SK-N-DZ (cell line): ENCODE results near the gene TRAPPC2.
"Not testable (repeated sequence)": the region's sequence is repeated elsewhere in the genome, so short reads cannot be mapped to it uniquely, and the experiment has no call there.

Experiments
- DNase-seq: peaks from one replicate; pipeline ENCODE4 v3.0.0-alpha.2; 2015; ENCODE audit warnings: low spot score

The TRAPPC2 gene

DNA sequence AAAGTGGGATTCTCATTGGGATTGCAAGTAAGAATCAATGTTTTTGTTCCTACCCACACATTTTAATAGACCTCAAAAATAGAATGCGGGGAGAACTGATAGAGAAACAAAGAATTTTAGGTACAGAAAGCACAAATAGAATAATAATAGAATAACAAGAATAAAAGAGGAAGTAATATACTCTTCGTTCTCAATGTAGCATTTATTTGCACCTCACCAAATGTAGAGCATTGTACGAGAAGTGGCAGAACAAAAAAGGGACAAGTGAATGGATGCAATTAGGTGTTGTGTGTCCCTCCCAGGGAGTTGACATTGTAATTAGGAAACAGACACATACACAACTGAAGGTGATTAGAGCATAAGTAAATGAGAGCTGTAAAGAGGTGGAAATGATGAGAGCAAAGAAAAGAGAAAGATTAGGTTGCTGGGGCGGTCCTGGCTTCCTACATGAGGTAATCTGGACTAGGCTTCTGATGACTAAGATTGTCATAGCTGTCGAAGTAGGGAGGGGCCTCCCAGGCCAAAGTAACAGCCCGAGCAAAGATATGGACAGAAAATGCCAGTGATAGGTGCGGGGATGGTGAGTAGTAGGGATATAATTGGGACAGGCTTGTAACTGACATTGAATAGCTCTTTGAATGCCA is 35.1 kb downstream of the TRAPPC2 start:
- DNase-seq: no peak

DNA sequence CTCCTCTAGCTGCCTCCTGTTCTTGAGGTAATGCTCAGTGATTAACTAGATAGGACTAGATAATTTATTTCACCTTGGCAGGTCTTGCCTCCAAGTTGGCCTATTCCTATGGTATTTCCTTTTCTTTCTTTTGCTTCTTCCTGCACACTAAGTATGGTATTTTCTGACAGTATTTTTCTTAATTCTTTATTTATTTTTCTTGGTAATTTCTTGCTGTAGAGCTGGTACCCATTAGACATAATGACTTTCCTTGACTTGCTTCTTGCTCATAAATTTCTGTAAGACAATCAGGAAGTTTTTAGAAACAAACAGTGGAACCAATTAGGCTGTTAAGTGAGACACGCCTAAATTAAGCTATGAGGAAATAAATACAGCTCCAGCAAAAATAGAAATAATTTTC is 36.0 kb downstream of the TRAPPC2 start:
- no peak for DNase-seq

DNA sequence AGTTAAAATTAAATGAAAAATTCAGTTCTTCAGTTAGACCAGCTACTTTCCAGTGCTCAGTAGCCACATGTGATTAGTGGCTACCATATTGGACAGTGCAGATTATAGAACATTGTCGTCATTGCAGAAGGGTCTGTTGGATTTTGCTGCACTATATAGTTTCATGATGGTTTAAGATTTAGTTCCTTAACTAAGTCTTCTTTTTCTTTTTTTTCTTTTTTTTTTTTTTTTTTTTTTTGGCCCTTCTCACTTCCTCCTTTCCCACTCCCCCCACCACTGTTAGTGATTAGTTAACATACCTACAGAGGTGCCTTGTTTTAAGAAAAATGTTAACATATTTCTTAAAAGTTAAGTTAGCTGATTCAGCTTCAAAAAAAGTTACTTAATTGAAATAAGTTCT is 36.4 kb downstream of the TRAPPC2 start:
- no peak for DNase-seq

DNA sequence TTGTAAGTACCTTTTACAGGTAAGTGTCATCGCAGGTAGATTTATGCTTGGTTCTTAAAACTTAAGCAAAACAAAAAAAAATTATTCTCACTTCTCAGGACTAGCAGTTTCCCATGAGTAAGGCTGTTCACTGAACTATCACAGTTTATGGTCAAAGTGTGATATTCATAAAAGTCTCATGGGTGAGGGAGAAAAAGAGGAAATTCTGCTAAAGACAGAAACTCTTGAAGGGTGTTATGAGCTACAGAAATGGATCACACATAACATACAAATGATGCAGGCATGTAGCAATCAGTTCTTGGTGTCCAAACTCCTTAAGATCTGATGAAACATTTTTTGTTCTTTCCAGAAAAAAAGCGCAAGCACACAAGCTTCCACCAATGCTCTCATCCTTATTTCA is 37.0 kb downstream of the TRAPPC2 start:
- no peak for DNase-seq

DNA sequence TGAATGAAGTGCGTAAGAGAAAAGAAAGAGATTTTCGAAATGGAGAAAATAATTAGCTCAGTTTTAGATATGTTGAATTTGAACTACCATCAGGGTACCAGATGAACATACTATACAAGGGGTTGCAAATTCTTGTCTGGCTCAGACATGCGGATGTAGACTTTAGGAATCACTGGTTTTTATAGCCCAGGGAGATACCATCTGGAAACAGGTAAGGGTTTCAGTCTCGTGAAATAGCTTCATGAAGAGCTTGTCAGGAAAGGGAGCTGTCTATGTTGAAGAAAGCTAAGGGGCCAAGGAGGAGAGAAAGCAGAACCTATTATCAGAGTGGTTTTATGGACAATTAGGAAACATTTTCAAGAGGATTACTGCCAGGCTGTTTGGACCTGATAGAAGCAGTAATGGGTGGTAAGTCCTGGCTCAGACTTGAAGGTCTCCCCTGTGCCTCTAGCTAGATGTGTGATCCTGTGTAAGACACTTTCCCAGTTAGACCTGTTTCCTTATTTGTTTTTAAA is 38.8 kb downstream of the TRAPPC2 start:
- no peak for DNase-seq

DNA sequence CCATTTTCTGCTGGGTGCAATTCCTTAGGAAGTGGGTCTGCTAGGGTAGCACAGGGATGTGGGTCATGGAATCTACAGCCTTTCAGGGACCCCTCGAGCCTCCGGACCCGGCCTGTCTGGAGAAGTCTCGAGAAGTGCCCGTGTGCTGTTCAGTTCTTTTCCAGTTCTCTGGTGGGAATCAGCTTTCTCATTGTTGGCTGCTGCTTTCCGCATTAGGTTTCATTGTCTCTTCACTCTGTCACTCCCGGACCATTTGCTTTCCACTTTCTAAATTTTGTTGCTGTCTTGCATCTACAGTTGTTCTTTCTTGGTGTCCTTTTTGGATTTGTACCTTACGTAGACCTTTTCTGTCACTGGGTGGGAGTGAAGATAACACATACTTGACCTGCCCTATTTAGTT is 39.4 kb downstream of the TRAPPC2 start:
- DNase-seq: no peak

DNA sequence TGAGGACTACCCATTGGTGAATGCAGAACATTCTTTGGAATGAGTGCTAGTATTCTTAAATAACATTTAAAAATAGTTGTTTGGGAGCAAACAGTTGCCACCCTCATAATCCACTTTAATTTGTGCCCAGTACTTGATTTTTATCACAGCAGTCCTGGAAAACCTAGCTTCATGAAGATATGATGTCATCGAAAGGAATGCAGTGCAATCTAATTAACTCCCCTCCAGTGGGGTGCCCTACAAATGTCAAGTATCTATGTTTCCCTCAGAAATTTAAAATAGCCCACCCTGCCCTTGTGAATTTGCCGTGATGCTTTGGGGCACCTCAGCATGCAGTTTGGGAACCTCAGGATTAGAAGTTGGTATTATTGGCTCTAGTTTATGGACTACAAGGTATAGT is 40.1 kb downstream of the TRAPPC2 start:
- no peak for DNase-seq

DNA sequence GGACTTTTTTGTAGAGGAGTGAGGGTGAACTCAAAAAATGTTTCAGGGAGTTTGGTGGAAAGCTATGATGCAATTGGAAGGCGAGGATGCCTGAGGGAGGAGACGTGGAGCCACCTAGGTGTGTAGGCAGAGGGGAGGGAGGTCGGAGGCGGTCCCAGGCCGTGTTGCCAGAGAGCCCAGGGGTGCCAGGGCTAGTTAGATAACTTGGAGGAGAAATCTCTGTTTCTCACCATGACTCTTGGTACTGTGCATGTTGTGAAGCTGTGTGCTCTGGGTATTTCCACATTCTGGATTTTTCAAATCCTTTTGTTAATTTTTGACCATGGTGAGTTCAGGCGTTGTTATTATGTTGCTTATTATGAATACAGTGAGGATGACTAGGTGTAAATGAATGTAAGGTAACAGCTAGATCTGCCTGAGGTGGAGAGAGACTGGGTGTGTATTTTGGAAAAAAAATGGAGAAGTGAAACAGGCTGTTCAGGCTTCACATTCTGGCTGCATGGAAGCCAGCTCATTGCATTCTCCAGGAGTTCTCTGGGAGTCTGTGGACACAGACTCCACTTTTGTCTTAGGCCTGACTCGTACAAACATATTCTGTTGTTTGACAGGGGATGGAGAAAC is 41.0 kb downstream of the TRAPPC2 start:
- DNase-seq: no peak

DNA sequence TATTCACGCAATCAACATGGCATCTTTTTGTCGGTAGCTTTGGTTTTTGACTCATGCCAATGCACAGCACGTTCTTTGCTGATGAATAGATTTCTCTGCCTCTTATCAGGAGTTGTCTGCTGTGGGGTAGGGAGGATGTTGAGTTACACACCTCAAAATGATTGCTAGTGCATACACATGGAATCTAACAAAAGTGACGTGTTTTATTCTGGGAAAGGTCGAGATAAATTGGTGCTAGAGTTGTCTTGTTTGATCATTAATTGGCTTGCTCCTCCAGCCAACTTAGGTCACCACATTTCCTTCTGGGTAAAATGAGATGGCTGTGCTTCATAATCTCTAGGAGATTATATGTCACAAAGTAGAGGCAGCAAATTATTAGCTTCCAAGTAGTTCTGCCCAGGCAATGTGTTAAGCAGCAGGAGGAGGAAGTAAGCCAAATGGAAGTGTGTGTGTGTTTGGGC is 41.6 kb downstream of the TRAPPC2 start:
- no peak for DNase-seq

DNA sequence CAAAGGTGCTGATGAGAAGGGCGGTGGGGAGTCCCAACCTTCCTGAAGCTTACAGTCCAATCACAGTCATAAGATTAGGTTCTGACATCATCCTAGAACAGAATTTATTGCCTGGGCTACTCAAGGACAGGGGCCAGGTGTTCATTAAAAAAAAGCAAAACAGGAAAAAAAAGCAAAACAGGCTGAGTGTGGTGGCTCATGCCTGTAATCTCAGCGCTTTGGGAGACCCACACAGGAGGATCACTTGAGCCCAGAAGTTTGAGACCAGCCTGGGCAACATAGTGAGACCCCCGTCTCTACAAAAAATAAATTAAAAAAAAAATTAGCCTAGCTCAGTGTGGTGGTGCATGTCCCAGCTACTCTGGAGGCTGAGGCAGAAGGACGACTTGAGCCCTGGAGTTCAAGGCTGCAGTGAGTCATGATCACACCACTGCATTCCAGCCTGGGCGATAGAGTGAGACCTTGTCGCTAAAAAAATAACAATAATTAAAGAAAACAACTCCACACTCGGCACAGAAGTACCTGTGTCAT is 42.5 kb downstream of the TRAPPC2 start:
- no peak for DNase-seq

DNA sequence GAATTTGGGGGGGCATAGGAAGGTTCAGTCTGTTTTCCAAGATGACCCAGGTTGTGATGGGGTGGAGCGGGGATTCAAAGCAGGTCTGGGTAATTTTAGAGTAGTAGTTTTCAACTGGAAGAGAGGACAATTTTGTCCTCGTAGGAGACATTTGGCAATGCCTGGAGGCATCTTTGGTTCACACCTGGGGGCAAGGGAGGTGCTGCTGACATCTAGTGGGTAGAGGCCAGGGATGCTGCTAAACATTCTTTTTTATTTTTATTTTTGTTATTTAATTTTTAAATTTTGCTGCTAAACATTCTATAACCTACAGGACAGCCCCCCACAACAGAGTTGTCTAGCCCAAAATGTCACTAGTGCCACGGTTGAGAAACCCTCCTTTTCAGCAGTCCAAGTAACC is 43.6 kb downstream of the TRAPPC2 start:
- DNase-seq: no peak

DNA sequence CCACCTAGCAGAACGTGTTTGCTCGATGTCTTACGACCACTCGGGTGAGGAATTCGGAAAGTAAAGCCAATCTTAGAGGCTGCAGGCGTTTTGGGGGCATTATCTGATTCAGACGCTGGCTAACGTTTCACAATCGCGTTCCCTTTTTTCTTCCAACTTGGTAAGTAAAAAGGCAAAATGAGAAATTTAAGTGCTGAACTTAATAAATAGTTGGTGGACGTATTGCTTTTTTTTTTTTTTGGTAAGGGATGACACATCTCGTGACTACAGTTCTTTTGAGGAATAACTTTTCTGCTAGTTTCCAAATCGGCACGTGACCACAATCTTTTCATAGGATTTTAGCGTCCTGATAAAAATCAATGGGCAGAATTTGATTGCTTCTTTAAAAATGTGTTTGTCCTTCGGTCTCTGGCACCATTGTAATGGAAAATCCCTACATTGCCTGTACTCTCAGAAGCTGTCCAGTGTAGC is 44.6 kb downstream of the TRAPPC2 start:
- DNase-seq: no peak

DNA sequence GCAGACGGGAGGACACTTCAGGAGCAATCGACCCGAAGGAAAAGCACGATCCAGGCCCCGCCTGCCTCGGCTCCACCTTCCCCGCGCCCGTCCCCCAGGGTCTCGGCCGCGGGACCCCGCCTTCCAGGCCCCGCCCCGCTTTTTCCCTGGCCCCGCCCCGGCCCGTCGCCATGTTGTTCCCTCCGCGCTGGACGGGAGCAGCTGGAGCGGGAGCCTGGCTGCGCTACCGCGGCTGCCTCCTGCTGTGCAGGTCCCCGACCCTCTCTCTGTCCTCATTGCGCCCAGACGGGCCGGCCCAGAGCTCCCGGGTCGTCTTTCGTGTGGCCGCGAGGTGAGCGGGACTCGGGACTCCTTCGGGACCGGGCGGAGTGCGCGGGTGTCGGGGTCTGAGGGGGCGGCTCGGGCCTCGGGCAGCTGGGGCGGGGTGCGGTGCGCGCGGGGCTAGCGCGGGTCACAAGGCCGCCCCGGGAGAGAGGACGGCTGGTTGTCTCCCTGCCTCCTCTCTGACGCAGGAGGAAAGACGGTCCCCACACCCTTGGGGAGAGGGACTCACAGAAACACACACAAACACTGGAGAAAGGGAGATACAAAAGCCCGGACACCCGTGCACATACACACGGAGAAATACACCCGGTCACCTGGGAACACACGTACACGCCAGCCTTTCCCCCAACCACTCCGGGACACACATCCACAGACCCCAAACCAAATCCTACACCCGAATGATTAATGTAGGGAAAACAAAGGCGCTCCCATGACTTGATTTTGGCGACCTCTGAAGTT is 45.3 kb downstream of the TRAPPC2 start, which contains the start of gene RAB9A:
Gene RAB9A (plus strand): TSS at position 171 of the 783 bp plus-strand sequence. CDS start 19,619 bp downstream, outside the sequence.
- peak; percentile 71 for DNase-seq

DNA sequence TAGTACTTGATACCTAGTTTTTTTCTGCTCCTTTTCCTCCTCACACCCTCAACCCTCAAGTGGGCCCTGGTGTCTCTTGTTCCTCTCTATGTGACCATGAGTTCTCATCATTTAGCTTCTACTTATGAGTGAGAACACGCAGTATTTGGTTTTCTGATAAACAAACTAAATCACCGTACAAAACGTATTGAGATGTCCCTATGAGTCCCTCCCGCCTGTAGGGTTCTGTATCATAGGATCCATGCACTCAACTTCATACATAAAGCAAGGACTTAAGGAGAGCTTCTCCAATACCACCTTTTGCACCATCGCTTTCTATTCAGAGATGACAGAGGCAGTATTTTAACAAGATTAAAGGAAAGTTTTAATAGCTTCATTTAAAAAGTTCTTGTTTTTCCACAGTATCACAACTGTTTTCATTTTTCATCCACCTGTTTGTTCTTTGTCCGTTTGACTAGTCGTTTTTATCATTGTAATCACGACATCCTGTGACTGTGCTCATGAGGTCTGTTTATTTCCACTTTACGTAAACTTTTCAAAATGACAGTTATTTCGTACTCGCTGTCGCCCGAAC is 45.9 kb downstream of the TRAPPC2 start:
- peak; percentile 6 for DNase-seq

DNA sequence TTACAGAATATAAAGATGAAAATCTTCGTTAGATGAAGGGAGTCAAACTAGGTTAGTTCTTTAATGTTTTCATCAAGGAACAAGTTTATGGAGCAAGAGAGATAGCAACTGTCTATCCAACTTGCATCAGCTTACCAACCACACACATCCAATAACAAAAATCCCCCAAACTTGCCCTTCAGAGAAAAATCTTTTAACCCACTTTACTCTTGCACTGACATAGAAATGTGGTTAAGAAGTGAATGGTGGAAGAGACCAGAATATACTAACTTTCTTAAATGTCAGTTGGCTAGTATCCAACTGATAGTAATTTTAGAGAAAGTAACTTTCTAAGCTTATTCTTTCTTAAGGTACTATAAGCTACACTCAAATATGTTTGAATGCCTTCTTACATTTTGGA is 47.2 kb downstream of the TRAPPC2 start:
- DNase-seq: no peak

DNA sequence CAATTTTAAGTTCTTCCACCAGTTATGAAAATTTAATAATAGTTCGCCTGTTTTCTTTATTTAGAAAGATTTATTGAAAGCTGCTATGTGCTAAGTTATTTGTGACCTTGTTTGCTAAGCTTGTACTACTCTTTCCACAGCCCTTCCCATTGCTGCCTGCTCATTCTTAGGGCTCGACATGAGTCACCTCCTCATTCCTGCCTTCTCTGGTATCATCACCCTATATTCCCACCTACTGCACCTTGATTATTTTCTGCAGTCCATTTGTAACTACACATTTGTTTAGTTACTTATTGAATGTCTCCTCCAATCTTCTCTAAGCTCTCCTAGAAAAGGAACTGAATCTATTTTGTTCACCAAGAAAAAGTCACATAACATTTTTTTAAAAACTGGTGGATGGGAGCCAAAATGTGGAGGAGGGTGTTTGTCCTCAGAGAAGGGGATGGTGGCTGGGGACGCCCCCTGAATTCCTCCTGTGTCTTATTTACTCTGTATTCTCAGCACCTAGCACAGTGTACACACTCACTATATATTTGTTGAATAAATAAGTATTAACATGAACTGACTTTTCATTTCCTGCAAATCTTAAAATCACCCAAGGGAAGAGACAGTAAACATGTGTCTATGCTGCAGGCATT is 49.2 kb downstream of the TRAPPC2 start:
- no peak for DNase-seq

DNA sequence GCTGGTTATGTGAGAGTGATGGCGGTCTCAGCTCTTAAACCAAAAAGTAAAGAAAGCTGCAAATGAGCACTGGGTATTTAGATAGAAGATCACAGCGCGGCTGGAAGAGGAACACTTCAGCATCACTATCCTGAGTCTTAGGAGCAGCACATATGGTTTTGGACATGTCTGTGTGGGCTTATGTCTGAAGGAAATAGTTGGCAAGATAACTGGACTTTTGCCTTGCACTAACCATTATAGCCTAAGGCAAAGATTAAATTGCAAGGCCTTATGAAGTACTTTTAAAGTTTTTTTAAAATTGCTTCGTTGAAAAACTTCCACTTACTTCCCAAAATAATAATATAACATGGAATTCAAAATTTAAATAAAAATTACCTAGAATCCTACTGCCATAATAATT is 50.1 kb downstream of the TRAPPC2 start:
- no peak for DNase-seq

DNA sequence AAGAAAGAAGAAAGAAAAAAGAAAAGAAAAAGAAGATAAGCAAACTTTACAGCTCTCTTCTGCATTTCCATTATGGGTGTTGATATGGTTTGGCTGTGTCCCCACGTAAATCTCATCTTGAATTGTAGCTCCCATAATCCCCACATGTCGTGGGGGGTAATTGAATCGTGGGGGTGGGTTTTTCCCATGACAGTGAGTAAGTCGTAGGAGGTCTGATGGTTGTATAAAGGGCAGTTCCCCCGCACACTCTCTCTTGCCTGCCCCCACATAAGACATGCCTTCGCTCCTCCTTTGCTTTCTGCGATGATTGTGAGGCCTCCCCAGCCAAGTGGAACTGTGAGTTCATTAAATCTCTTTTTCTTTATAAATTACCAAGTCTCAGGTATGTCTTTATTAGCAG is 52.8 kb downstream of the TRAPPC2 start:
- DNase-seq: no peak

DNA sequence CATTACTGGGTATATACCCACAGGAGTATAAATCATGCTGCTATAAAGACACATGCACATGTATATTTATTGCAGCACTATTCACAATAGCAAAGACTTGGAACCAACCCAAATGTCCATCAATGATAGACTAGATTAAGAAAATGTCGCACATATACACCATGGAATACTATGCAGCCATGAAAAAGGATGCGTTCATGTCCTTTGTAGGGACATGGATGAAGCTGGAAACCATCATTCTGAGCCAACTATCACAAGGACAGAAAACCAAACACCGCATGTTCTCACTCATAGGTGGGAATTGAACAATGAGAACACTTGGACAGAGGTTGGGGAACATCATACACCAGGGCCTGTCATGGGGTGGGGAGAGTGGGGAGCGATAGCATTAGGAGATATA is 54.7 kb downstream of the TRAPPC2 start:
- DNase-seq: not testable (repeated sequence)

DNA sequence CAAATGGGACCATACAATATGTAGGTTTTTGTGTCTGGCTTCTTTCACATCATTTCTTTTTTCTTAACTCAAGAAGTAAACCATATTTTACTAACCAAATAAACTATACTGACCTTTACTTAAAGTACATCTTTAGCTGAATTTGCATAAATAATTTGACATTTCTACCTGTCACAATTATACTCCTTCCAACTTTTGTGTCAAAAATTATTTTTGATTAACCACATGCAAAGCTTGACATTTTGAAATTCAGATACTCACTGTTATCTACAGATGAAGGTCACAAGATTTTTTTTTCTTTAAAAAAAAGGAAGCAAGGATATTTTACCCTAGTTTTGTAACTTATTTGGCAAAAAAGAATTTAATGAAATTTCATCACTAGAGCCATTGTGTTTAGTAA is 57.5 kb downstream of the TRAPPC2 start:
- no peak for DNase-seq

DNA sequence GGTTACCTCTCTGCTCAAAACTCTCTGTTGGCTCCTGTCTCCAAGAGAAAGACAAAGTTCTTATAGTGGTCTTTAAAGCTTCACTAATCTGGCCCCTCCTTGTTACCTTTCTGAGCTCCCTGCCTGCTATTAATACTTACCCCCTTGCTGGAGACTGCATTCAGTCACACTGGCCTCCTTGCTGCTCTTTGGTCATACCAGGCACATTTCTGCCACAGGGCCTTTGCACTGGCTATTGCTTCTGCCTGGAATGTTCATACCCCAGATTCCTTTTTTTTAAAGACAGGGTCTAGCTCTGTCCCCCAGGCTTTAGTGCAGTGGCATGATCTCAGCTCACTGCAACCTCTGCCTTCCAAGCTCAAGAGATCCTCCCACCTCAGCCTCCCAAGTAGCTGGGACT is 61.4 kb downstream of the TRAPPC2 start:
- DNase-seq: no peak
